HG03442 (cell line): ENCODE data around the gene IRX6.

Source experiments
- ATAC-seq: cut with Tn5 transposase; IDR thresholded peaks from one replicate; pipeline ENCODE4 v1.9.1; 2021; ENCODE audit warnings: mild to moderate bottlenecking, moderate library complexity; ENCODE audit not compliant: unreplicated experiment

Gene IRX6

GRCh38 chr16:55322327-55322726 lies 1.7 kb upstream of the IRX6 start:
- ATAC-seq = no peak

GRCh38 chr16:55324285-55325079 lies 479 bp downstream of the IRX6 start:
- ATAC-seq = no peak

GRCh38 chr16:55325080-55325447 lies 1.1 kb downstream of the IRX6 start:
- no peak for ATAC-seq

GRCh38 chr16:55325458-55326109 lies 1.6 kb downstream of the IRX6 start:
- ATAC-seq = no peak

GRCh38 chr16:55326261-55327092 lies 2.5 kb downstream of the IRX6 start:
- no peak for ATAC-seq

- no peak for ATAC-seq
Observed at GRCh38 chr16:55328611-55329569, 4.9 kb downstream of the IRX6 start.

- ATAC-seq = no peak
Observed at GRCh38 chr16:55329791-55330428, 5.9 kb downstream of the IRX6 start.

GRCh38 chr16:55330781-55331647 lies 7.0 kb downstream of the IRX6 start:
- ATAC-seq = no peak

GRCh38 chr16:55331648-55332185 lies 7.7 kb downstream of the IRX6 start:
- ATAC-seq = no peak

- ATAC-seq = no peak
Observed at GRCh38 chr16:55333684-55334083, 9.7 kb downstream of the IRX6 start.

GRCh38 chr16:55338646-55339045 lies 14.6 kb downstream of the IRX6 start:
- ATAC-seq = no peak

- no peak for ATAC-seq
Observed at GRCh38 chr16:55340445-55340844, 16.4 kb downstream of the IRX6 start.

GRCh38 chr16:55341681-55342080 lies 17.7 kb downstream of the IRX6 start:
- ATAC-seq = no peak

- no peak for ATAC-seq
Observed at GRCh38 chr16:55346475-55346874, 22.5 kb downstream of the IRX6 start.

- no peak for ATAC-seq
Observed at GRCh38 chr16:55349867-55350266, 25.9 kb downstream of the IRX6 start.

- ATAC-seq = no peak
Observed at GRCh38 chr16:55350984-55351383, 27.0 kb downstream of the IRX6 start.

GRCh38 chr16:55351936-55352335 lies 27.9 kb downstream of the IRX6 start:
- no peak for ATAC-seq

- ATAC-seq = no peak
Observed at GRCh38 chr16:55357241-55357640, 33.2 kb downstream of the IRX6 start.

- no peak for ATAC-seq
Observed at GRCh38 chr16:55359946-55360345, 35.9 kb downstream of the IRX6 start.
